ENCODE data around the gene KDM6A. TPM values are rescaled to one million over a fixed set of nuclear protein-coding genes. Genes with fewer than 3 reads are reported as not detected.

KDM6A gene
- total RNA-seq, 2 donors from 2014 or later, result 16.9 to 18.2 TPM

- peaks cover 0 to 14% of the 10 kb centered on the region in 2 donors for H3K4me1 ChIP-seq
- no peak for TF ChIP-seq CTCF (IDR thresholded peaks at IDR 0.05)
- no peaks in the 10 kb centered on the region for H3K36me3 ChIP-seq
- DNase-seq (ENCODE audit: low spot score), result no peak
- H3K9me3 ChIP-seq, result no peaks in the 10 kb centered on the region
- no peak overlapping the region for H3K27ac ChIP-seq
- no peak overlapping the region for H3K4me3 ChIP-seq
- H3K27me3 ChIP-seq, result no peaks in the 10 kb centered on the region
These were observed 145.0 kb downstream of the KDM6A start for GRCh38 chrX:45017946-45018345.

- Histone ChIP-seq H3K9me3 (no peaks in the 10 kb centered on the region), H3K4me1 (peaks cover 0 to 17% of the 10 kb centered on the region in 2 donors), H3K36me3 (no peaks in the 10 kb centered on the region), H3K4me3 (no peak overlapping the region), H3K27ac (no peak overlapping the region), H3K27me3 (no peaks in the 10 kb centered on the region)
- DNase-seq (ENCODE audit: low spot score), result no peak
- no peak for TF ChIP-seq CTCF (IDR thresholded peaks at IDR 0.05)
These were observed 149.2 kb downstream of the KDM6A start for GRCh38 chrX:45022150-45022549.

- Histone ChIP-seq H3K4me1 (peaks cover 0 to 6% of the 10 kb centered on the region in 2 donors), H3K36me3 (no peaks in the 10 kb centered on the region), H3K27ac (no peak overlapping the region), H3K4me3 (no peak overlapping the region), H3K9me3 (no peaks in the 10 kb centered on the region), H3K27me3 (no peaks in the 10 kb centered on the region)
- no peak for TF ChIP-seq CTCF (IDR thresholded peaks at IDR 0.05)
- DNase-seq (ENCODE audit: low spot score), result no peak
These were observed 151.5 kb downstream of the KDM6A start for GRCh38 chrX:45024501-45024900.

GRCh38 chrX:45026036-45026435 lies 153.0 kb downstream of the KDM6A start:
- TF ChIP-seq CTCF (IDR thresholded peaks at IDR 0.05), result no peak
- DNase-seq (ENCODE audit: low spot score), result no peak
- Histone ChIP-seq H3K4me1 (peaks cover 0 to 6% of the 10 kb centered on the region in 2 donors), H3K27me3 (no peaks in the 10 kb centered on the region), H3K36me3 (no peaks in the 10 kb centered on the region), H3K4me3 (no peak overlapping the region), H3K9me3 (no peaks in the 10 kb centered on the region), H3K27ac (no peak overlapping the region)

- Histone ChIP-seq H3K27me3 (no peaks in the 10 kb centered on the region), H3K4me1 (no peaks in the 10 kb centered on the region), H3K36me3 (no peaks in the 10 kb centered on the region), H3K4me3 (no peak overlapping the region), H3K9me3 (no peaks in the 10 kb centered on the region), H3K27ac (no peak overlapping the region)
- no peak for TF ChIP-seq CTCF (IDR thresholded peaks at IDR 0.05)
- no peak for DNase-seq (ENCODE audit: low spot score)
These were observed 158.9 kb downstream of the KDM6A start for GRCh38 chrX:45031830-45032378.

GRCh38 chrX:45035071-45035470 lies 162.1 kb downstream of the KDM6A start:
- H3K4me1 ChIP-seq, result no peaks in the 10 kb centered on the region
- no peak for TF ChIP-seq CTCF (IDR thresholded peaks at IDR 0.05)
- H3K9me3 ChIP-seq, result no peaks in the 10 kb centered on the region
- no peak overlapping the region for H3K27ac ChIP-seq
- no peaks in the 10 kb centered on the region for H3K27me3 ChIP-seq
- H3K36me3 ChIP-seq, result peaks cover 7% of the 10 kb centered on the region
- H3K4me3 ChIP-seq, result no peak overlapping the region
- no peak for DNase-seq (ENCODE audit: low spot score)
